Mammary epithelial cell (primary cell): ENCODE results near the gene GPA33.

Source experiments
- EZH2 ChIP-seq: IDR thresholded peaks from 2 replicates; pipeline ENCODE4 v1.6.1; 2012; ENCODE audit warnings: low read length, inconsistent platforms, borderline replicate concordance
- TF ChIP-seq, protein P1 (sequence below), 2 donors: IDR thresholded peaks in 1 of 2; conservative IDR thresholded peaks in 1 of 2; 2 replicates each; pipeline ENCODE4 v1.5.1; 2011 to 2012; ENCODE audit warnings: inconsistent platforms in 2 of 2, low read length in 2 of 2, mild to moderate bottlenecking in 2 of 2, control low read depth in 1 of 2, low read depth in 1 of 2; ENCODE audit not compliant: insufficient read depth in 1 of 2; ENCODE audit errors: extremely low read depth in 1 of 2

DNA sequence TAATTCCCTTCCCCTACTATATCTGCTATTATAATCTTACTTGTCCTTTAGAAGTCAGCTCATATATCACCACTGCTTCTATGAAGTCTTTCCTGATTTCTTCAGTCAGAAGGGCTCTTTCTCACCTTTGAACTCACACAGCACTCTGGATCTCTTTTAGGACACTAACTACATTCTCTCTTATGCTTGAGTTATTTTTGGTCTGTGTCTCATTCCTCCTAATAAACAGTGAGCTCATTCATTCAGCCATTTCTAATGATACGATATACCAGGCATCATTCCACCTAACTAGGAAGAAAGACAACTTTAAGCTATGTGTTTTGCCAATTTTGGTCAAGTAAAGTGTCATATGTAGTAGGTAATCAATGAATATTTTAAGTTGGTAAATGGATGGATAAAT, 2.5 kb upstream of the GPA33 start:
- TF ChIP-seq, protein P1, sequence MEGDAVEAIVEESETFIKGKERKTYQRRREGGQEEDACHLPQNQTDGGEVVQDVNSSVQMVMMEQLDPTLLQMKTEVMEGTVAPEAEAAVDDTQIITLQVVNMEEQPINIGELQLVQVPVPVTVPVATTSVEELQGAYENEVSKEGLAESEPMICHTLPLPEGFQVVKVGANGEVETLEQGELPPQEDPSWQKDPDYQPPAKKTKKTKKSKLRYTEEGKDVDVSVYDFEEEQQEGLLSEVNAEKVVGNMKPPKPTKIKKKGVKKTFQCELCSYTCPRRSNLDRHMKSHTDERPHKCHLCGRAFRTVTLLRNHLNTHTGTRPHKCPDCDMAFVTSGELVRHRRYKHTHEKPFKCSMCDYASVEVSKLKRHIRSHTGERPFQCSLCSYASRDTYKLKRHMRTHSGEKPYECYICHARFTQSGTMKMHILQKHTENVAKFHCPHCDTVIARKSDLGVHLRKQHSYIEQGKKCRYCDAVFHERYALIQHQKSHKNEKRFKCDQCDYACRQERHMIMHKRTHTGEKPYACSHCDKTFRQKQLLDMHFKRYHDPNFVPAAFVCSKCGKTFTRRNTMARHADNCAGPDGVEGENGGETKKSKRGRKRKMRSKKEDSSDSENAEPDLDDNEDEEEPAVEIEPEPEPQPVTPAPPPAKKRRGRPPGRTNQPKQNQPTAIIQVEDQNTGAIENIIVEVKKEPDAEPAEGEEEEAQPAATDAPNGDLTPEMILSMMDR (conservative IDR thresholded peaks at IDR 0.05 in 1 of 2, IDR thresholded peaks at IDR 0.05 in 1 of 2; ENCODE audit: extremely low read depth in 1 of 2, insufficient read depth in 1 of 2, low read depth in 1 of 2, low read length in 2 of 2), result no peak
- TF ChIP-seq EZH2, result no peak
